Choroid plexus epithelial cell (primary cell): ENCODE results near the gene FXYD1.

ENCODE experiments used
- DNase-seq: peaks from one replicate; pipeline ENCODE4 v3.0.0-alpha.2; 2010; ENCODE audit warnings: low read depth
- H3K4me3 ChIP-seq: 2 replicates; pipeline ENCODE4 v1.5.1; 2011; ENCODE audit warnings: low read depth, mild to moderate bottlenecking, control low read depth, low read length, moderate library complexity
- CTCF ChIP-seq: conservative IDR thresholded peaks from 2 replicates; pipeline ENCODE4 v1.5.1; 2011; ENCODE audit warnings: low read depth, mild to moderate bottlenecking, control low read depth, inconsistent platforms, low read length, moderate library complexity

FXYD1 gene

DNA sequence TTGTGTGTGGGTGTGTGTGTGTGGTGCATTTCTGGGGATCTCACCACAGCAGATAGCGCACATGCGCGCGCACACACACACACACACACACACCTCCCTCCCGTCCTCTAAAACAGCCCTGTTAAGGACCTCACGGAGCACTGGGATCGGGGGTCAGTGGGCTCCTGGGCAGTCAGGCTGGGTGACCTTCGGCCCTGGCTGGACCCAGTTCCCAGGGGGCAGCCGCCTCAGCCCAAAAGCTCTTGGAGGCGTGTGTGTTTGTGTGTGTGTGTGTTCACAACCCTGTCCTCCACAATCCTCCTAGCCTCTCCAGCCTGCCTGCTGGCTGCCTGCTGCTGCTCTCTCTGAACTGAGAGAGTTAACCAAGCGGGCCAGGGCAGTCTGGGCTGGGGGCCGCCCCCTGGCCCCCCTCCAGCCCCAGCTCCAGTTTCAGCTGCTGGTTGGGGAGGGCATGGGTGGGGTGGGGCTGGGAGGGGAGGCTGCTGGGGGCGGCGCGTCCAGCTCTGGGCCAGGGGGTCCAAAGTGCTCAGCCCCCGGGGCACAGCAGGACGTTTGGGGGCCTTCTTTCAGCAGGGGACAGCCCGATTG, at the start of gene FXYD1:
TSS of gene FXYD1 (plus strand) at position 520 of the 588 bp plus-strand sequence. CDS start 1,256 bp downstream, outside the sequence.
- TF ChIP-seq CTCF, result no peak
- DNase-seq, result no peak
- H3K4me3 ChIP-seq, result no peak within 1 kb of the TSS

GRCh38 chr19:35089554-35089953, 49.1 kb upstream of the FXYD1 start:
- no peak for DNase-seq
- TF ChIP-seq CTCF, result no peak
- H3K4me3 ChIP-seq, result no peak overlapping the region

DNA sequence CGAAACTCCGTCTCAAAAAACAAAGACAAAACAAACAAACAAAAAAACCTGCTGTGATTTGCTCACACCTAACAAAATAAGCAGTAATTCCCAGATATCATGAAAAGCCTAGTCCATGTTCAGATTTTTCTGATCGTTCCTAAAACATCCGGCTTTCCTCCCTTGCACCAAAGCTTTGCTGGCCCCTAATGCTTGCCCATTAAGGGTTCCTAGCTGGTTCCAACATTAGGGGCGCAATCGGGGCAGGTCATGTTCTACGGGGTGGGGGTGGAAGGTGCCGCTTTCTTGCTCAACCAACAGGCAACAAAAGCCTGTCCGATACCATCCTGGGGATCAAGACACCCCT, 48.5 kb upstream of the FXYD1 start:
- DNase-seq, result no peak
- no peak overlapping the region for H3K4me3 ChIP-seq
- no peak for TF ChIP-seq CTCF

DNA sequence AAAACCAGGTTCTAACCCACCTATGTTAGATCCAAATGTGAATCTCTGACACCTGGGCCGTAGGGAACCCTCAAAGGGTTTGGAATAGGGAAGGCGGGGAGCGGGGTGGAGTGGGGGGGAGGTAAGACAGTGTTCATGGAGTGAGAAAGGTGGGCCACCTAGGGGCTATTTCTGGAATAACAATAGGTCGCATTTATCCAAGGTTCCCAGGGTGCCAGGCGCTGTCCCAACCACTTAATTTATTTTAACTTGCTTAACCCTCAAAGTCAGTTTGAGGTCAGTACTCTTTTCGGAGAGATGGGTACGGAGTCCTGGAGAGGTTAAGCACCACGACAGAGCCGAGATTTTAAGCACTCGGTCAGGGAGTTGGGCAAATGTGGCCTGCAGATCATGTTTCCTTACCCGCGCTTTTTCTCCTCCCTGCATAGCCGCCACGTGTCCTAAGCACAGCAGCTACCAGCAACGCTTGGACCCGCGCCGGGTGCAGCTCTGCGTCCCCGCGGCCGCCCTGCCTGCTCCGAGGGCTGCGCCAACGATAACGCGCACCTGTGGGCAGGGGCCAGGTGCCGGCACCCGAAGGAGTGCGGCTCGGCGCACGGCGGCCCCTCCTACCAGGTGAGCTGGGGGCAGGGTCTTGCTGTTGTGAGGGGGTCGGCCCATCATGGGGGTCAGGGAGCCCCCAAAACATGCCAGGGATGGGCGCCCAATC, 48.0 kb upstream of the FXYD1 start:
- DNase-seq, result peak; percentile 68
- peak; percentile 71 for TF ChIP-seq CTCF
- H3K4me3 ChIP-seq, result no peak overlapping the region

DNA sequence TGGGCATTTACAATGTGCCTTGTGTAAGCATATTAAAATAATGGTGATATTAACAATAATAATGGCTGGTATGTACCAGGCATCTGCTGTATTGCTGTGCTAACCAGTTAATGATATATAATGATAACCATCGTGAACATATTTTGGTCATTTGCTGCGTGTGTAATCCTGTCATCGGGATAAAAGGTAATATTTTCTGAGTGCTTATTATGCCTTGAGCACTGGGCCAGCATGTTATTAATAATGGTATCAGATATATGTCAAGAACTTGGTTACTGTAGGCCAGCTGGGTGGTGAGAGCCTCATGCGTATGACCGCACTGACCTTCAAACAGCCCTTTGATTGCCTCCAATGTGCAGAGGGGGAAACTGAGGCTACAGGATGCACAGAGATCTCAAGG, 45.2 kb upstream of the FXYD1 start:
- DNase-seq, result no peak
- H3K4me3 ChIP-seq, result no peak overlapping the region
- no peak for TF ChIP-seq CTCF

DNA sequence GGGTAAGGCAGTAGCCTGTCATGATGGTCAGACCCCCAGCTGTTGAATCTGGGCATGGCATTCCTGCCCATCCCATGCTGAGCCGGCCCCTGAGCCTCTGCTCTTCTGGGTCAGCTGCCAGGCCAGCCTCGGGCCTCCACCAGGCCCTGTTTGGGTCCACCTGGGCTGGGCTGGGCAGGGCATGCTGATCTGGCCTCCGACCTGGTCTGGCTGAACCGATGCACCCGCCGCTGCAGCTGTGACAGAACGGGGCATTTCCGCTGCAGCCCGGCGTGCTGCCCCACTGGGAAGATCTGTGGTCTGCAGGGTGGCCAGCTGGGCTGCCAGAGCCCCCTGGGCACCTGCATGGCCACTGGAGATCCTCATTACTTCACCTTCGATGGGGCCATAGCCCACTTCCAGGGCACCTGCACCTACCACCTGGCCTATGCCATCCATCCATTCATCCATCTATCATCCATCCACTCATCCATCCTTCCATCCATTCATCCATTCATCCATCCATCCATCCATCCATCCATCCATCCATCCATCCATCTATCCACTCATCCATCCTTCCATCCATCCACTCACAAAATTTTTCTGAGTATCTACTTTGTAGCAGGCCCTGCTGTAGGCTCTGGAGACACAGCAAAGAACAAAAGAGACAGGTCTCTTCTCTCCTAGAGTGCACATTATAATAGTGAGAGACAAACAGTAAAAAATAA, 44.5 kb upstream of the FXYD1 start:
- H3K4me3 ChIP-seq, result no peak overlapping the region
- TF ChIP-seq CTCF, result no peak
- DNase-seq, result no peak
